HG02588 (cell line): Measurements from ENCODE around the gene DRC3.
"Not testable (repeated sequence)": the region's sequence is repeated elsewhere in the genome, so short reads cannot be mapped to it uniquely, and the experiment has no call there.

Experiments used
- ATAC-seq: cut with Tn5 transposase; IDR thresholded peaks from one replicate; pipeline ENCODE4 v1.9.1; 2021; ENCODE audit warnings: mild to moderate bottlenecking, moderate library complexity; ENCODE audit not compliant: unreplicated experiment

Gene DRC3

DNA sequence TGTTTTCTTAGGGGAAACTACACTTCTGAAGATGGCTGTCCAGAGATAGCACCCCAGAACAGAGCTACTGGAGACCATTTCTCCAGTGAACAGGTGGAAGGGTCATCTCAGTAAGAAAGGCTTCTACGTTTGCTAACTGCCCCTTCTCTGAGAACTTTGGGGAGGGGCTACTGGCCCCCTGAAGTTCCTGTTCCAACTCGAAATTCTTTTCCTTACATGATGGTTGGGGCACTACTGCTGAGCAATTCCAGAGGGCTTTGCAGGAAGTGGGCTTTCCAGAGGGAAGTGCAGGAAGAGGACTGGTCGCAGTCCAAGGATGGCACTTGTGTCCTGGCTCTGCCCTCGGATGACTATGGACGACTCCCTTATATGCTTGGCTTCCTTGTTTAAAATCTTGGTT, 31.6 kb upstream of the DRC3 start:
- ATAC-seq = no peak

DNA sequence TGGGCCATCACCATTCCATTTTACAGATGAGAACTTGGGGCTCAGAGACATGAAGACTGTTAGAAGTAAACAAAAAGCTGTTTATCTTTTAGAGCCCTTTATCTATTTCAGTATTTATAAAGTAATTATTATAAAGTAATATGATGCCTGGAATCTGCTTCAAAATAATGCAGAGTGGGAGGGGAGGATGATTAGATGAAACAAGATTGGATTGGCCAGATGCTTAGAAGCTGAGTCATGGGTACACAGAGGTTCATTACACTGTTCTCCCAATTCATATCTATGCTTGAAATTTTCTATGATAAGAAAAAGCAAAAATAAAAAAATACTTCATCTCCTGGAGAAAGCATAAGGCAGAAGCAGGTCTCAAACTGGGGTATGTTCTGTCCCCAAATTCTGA, 29.8 kb upstream of the DRC3 start:
- no peak for ATAC-seq

DNA sequence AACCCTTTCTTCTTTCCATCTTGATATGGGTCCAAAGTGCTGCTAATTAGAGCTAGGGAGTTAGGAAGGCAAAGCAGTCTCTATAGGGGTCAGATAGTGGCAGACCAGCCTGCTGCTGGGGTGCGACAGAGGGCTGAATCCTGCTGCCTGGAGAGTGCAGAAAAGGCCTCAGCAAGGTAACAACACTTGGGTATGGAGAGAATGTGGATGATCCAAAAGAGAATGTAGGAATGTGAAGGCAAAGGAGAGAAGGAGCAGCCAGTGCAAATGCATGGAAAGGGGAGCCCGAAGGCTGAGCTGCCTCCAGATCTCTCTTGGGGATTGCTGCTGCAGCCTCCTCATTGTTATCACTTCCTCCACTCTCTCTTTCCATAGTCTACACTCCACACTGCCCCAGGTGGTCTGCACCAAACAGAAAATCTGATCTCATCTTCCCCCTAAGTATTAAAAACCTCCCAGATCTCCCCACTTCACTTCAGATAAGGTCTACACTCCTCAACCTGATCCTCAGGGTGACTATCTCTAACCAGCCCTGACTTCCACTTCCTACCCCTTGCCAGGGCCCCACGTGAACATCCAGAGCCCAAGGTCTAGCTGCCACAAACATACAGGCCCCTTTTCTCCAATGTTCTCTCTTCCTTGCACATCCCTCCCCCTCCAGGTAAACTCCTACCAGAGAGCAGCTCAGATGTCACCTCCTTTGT, 29.2 kb upstream of the DRC3 start:
- ATAC-seq = no peak

DNA sequence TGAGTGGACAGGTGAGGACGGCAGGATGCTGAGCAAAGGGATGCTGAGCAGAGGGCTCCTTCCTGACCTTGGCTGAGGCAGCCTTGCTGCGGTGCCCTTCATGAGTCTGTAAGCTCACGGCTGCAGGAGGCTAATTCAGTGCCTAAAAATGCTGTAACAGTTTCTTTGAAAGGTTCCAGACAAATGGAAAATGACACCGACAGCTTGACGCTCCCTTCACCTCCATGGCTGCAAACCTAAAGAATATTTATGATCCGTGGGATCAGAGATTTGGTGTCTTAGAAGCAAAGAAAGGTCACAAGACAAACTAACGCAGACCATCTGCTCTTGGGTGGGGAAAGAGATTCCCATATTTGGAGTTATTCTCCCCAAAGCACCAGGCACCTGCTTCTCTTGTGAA, 28.4 kb upstream of the DRC3 start:
- no peak for ATAC-seq

DNA sequence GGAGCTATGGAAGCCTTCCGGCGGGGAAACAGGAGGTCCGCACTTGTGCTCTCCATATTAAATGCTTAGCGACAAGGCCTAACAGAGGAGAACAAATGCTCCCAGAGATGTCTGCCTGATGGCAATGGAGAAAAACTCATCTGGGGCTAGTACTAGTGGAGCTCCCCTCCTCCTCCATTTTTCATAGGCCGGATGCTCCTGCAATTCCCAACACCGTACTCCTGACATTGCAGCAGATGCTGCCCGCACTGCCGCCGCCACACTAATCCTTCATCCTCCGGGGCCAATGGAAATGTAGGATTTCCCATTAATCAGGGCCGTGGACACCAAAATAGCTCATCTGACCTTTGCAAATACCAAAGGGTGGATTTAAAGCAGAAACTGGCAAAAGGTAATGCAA, 27.9 kb upstream of the DRC3 start:
- ATAC-seq = no peak

DNA sequence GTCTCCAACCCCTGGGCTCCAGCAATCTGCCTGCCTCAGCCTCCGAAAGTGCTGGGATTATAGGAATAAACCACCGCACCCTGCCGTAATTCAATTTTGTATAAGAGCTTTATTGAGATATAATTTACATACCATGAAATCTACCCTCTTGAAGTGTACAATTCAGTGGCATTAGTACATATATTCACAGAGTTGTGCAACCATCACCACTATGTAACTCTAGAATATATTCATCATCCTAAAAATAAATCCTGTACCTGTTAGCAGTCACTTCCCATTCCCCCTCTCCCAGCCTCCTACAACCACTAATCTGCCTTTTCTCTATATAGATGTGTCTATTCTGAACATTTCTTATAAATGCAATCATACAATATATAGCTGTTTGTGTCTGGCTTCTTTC, 26.6 kb upstream of the DRC3 start:
- no peak for ATAC-seq

DNA sequence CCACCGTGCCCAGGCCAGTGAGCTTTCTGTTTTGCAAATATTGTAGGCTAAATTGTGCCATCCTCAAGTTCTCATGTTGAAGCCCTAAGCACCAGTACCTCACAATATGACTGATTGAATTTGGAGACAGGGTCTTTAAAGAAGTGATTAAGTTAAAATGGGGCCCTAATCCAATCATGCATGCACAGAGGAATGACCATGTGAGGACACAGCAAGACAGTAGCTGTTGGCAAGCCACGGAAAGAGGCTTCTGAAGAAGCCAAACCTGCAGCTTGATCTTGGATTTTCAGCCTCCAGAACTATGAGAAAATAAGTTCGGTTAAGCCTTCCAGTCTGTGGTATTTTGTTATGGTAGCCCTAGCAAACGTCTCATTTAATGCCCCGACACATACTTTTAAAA, 25.4 kb upstream of the DRC3 start:
- no peak for ATAC-seq

DNA sequence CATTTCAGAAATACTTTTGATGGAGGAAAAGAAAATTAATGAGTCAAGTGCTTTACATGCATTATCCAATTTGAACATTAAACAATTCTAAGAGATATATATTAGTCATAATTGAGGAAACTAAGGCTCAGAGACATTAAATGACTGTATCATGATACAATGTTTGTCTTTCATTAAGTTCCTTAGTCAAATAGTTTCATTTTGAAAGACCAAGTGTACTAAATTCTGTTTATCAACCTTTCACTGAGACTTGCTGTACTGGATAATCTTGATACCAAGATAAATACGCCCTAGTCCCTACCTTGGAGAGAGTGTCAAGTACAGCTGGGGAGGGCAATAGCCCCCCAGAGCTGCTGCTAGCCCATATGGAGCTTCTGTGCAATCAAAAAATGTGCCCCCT, 24.7 kb upstream of the DRC3 start:
- ATAC-seq = no peak

DNA sequence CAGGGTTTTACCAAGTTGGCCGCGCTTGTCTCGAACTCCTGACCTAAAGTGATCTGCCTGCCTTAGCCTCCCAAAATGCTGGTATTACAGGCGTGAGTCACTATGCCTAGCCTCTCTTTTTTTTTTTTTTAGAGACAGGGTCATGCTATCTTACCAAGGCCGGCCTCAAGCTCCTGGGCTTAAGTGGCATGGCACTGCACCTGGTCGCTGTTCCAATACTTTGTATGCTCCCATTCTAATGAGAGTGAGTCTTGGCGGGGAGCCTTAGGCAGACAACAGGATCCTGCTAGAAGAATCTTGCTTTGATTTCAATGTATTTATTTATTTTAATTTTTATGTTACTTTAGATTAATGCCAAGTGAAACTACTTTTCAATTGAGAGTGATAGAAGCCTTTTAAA, 22.3 kb upstream of the DRC3 start:
- no peak for ATAC-seq

DNA sequence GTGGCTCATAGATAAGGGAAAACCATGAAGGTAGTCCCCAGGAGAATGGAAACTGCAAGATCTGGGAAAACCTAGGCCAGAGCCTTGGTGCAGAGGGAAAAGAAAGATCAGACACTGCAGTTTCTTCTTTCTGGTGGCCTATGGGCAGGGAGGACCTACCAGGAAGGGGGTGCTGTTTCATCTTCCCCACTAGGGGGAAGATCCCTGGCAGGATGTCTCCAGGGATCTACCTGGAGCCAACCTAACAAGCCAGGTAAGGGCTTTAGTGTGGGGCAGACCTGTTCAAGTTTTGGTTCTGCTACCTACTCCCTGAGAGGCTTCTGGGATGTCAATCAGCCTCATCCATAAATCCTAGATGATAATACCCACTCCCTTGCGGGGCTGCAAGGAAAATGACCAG, 21.9 kb upstream of the DRC3 start:
- no peak for ATAC-seq

DNA sequence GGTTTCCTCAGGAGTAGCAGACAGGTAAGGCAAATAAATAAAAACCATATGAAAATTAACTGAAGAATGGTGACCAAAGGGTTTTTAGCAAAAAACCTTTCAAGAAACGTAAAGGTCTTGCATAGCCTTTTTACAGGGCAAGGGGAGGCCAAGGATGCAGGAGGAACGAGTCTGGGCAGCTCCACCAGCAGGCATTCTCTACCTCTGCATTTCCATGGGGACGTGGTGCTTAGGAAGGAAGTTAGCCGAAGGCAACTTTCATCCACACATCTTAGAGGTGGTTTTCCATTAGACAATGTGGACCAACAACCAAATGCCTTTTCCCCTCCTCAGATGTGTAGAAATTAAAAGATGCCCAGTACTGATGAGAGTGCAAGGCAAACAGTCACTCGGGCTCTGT, 21.1 kb upstream of the DRC3 start:
- no peak for ATAC-seq

DNA sequence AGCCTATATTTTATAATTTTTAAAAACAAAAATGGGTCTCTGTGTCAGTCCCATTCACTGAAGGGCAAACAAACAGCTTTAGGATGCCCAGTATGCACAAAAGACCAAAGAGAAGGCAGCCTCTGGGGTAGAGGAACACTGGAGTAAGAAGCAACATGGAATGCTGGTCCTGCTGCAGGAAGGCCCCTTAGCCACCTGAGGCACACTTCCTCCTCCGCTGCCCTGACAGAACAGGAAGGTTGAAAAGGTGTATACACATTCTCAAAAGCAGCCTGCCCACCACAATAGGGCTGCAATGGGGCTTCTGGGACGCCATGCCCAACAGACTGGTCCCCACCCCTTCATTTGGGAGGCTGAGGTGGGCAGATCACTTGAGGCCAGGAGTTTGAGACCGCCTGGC, 20.0 kb upstream of the DRC3 start:
- ATAC-seq = no peak

DNA sequence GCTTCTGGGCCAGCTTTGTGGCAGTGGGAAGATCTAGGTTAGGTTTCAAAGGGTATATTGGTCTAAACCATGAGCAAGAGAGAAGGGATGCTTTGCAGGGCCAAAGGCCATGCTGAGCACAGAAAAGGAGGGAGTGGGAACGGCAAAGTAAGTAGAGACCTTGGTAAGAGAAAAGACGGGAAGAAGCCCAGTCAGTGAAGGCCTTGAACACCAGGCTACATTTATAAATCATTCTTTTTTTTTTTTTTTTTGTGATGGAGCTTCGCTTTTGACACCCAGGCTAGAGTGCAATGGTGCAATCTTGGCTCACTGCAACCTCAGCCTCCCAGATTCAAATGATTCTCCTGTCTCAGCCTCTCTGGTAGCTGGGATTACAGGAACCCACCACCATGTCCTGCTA, 18.6 kb upstream of the DRC3 start:
- no peak for ATAC-seq

DNA sequence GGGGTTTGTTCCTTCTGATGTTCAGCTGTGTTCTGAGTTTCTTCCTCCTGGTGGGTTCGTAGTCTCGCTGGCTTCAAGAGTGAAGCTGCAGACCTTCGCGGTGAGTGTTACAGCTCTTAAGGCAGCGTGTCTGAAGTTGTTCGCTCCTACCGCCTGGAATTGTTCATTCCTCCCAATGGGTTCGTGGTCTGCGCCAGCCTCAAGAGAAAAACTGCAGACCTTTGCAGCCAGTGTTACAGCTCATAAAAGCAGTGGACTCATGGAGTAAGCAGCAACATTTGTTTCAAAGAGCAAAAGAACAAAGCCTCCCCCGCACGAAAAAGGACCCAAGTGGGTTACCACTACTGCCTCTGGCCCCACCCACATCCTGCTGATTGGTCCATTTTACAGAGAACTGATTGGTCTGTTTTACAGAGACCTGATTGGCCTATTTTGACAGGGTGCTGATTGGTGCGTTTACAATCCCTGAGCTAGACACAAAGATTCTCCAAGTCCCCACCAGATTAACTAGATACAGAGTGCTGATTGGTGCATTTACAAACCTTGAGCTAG, 16.8 kb upstream of the DRC3 start:
- ATAC-seq = not testable (repeated sequence)

DNA sequence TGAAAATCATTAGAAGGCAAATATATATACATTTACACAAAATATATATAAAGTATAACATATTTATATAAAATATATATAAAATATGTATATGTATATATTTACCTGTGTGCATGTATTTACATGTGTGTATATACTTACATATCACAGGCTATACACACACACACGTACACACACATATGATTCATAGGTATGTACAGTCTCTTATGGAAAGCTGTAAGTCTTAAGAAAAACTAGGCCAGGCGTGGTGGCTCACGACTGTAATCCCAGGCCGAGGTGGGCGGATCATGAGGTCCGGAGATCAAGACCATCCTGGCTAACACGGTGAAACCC, 15.1 kb upstream of the DRC3 start:
- no peak for ATAC-seq

DNA sequence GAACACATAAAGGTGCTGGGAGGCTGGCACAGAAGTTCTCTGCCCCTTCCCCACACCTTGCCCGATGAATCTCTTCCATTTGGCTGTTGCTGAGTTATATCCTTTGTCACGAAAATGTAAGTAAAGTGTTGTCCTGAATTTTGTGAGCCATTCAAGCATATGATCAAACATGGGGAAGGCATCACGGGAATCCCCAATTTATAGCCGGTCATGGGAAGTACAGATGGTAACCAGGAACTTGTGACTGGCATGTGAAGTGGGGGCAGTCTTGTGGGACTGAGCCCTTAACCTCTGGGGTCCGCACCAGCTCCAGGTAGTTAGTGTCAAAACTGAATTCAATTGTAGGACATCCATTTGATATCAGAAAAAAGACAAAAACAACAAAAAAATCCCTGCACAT, 13.7 kb upstream of the DRC3 start:
- no peak for ATAC-seq

DNA sequence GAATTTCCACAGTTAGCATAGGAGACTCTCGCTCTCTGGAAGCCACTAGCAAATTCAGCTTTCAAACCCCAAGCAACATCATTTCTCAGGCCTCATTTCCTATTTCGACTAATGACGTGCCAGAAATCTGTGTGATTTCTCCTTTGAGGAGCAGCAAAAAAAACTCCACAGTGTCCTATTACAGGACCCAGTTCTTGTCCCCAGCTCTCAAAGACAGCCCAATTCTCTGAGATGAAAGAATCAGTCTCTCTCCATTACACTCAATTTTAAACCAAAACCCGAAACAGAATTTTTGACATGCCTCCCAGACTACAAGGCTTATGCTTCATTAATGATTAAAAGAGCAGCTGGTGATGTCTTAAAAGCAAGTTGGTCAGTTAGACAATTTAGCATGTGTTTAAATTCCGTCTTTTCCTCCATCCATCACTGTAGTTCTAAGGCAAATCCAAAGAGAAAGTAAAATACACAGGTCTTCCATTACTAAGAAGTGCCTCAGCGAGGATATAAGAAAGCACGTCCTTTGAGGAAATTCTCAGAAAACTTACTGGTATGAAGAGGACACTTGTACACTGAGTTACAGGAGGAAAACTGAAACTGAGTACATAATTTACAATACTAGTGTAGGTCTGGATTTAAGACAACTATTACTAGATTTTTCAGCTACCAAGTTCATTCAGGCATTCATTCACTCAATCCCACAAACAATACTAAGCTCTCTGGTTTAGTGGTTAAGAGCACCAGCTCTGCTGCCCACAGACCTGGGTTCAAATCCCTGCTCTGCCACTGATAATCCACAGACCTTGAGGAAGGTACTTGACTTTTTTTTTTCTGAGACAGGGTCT, 12.9 kb upstream of the DRC3 start:
- ATAC-seq = no peak

DNA sequence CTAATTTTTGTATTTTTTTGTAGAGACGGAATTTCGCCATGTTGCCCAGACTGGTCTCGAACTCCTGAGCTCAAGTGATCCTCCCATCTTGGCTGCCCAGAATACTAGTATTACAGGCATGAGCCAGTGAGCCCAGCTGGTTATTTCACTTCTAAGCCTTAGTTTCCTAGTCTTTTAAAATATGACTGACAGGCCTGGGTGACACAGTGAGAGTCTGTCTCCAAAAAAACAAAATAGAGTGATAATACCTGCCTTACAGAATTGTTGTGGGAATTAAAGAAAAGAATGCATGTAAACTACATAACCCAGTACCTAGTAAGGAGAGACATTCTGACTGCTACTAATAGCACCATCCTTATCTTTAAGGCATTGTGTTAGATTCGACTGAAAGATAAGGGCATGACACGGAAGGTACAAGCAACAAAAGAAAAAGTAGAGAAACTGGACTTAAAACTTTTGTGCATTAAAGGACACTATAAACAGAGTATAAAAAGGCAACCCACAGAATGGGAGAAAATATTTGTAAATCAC, 12.1 kb upstream of the DRC3 start:
- ATAC-seq = no peak

DNA sequence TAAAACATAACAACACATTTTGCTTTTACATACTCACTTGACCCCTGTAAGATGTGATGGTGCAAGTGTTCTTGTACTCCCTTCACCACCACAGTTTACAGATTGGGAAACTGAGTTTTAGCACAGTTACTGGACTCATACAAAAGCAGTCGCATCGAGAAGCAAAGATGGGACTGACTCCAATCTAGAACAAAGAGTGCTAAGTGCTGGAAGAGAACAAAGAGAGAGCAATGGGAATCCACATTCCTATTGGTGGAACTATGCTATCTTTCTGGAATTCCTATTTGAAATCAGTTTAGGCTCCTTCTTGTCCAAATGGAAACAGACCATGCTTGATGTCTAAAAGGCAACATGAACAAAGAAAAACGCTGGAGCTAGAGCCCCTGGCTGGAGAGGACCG, 9.6 kb upstream of the DRC3 start:
- ATAC-seq = no peak

DNA sequence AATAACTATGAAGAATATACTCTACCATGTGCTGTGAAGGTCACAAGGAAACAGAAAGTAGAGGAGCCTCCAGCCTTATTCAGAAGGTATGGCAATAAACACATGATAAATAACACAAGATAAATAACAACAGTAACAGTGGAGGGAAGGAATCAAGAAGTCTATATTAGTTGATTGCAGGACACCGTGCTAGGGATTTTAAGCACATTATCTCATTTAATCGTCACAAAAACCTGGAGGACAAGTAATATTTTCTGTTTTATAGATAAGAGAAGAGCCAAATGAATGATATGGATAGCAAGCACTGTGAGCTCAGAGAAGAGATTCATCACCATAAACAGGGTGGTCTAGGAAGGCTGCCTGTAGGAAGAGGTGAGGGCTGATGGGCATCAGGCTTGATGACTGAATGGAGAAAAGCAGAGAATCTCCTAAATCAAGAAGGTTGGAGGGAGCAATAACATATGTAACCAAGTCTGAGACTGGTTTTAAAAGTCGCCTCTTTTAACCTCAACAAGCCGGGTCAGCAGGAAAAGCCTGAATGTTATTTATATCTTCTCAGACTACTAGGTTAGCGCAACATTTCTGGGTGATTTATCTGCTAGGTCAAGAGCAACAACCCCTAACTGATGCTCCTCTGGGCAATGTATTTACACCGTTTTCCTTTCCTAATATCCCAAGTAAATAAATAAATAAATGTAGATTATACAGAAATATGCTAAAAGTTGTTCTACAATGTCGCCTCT, 8.8 kb upstream of the DRC3 start:
- no peak for ATAC-seq

DNA sequence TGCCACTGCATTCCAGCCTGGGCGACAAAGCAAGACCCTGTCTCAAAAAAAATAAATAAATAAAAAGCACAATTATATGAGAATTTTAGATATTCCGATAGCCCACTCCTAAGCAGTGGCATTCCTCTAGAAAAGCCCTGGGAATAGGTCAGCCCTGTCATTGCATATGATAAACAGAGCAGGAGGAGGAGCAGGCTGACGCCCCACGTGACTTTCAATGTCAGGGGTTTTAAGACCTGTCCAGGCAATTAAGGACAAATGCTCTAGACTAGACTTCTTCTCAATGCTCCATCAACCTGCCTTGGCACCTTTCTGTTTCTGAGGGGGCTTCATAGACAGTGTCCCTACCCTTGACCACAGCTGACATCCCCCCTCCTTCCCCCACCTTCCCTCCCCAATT, 8.0 kb upstream of the DRC3 start:
- no peak for ATAC-seq
